Fibroblast of lung (primary cell): ENCODE results near the gene MYRF.

Experiments
- EZH2 ChIP-seq: IDR thresholded peaks from 2 replicates; pipeline ENCODE4 v1.5.1; 2012; ENCODE audit warnings: low read length, control low read depth, mild to moderate bottlenecking; ENCODE audit errors: missing control alignments
- TF ChIP-seq, protein P1 (sequence below), 2 donors: IDR thresholded peaks in 1 of 2; conservative IDR thresholded peaks in 1 of 2; 1 replicate in 1 of 2; 2 replicates in 1 of 2; pipeline ENCODE4 v1.5.1; 2011 to 2012; ENCODE audit warnings: low read length in 2 of 2, control low read depth in 1 of 2, inconsistent platforms in 1 of 2, low read depth in 1 of 2, mild to moderate bottlenecking in 1 of 2

DNA sequence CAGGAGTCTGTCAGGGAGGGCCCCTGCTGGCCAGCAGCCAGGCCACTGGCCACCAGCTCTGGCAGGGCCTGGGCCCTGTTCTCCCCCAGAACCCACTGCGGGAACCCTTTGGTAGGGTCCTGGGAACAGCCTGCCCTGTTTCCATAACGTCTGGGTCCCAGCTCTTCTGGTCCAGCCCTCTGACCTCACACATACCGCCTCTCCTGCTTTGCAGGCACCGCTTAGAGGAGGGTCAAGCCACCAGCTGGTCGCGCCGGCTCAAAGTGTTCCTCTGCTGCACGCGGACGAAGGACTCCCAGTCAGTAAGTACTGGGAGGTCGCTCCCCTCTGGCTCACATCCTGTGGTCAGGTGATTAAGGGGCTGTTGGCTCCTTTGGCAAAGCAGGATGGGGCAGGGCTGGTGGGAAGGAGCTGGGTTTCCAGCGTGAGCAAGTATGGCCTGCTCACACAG lies 26.6 kb upstream of the MYRF start:
- TF ChIP-seq, protein P1, sequence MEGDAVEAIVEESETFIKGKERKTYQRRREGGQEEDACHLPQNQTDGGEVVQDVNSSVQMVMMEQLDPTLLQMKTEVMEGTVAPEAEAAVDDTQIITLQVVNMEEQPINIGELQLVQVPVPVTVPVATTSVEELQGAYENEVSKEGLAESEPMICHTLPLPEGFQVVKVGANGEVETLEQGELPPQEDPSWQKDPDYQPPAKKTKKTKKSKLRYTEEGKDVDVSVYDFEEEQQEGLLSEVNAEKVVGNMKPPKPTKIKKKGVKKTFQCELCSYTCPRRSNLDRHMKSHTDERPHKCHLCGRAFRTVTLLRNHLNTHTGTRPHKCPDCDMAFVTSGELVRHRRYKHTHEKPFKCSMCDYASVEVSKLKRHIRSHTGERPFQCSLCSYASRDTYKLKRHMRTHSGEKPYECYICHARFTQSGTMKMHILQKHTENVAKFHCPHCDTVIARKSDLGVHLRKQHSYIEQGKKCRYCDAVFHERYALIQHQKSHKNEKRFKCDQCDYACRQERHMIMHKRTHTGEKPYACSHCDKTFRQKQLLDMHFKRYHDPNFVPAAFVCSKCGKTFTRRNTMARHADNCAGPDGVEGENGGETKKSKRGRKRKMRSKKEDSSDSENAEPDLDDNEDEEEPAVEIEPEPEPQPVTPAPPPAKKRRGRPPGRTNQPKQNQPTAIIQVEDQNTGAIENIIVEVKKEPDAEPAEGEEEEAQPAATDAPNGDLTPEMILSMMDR (conservative IDR thresholded peaks at IDR 0.05 in 1 of 2, IDR thresholded peaks at IDR 0.05 in 1 of 2; ENCODE audit: low read depth in 1 of 2, low read length in 2 of 2): no peak
- TF ChIP-seq EZH2: no peak
